GM19438 (cell line): ENCODE results near the gene PLOD2.

Experiments
- ATAC-seq: cut with Tn5 transposase; IDR thresholded peaks from one replicate; pipeline ENCODE4 v1.9.1; 2021; ENCODE audit warnings: low read depth; ENCODE audit not compliant: unreplicated experiment

PLOD2 gene

DNA sequence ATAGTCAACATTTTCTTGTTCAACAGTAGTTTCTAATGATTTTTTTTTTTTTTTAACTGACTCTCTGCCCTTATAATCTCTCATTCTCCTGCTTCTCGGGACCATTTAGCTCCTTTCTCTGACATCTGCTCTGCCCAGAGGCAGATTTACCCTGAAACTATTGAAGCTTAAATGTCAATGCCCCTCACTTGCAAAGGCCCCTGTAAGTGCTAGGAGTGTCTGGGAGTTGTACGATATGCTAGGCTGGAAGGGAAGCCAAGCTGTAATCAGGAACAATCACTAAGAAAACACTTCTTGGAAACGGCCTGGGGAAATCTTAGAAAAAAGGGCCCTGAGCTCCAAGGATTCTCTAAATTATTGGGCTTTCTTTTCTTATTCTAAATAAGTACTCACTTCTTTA lies 5.8 kb upstream of the PLOD2 start:
- ATAC-seq, result no peak

DNA sequence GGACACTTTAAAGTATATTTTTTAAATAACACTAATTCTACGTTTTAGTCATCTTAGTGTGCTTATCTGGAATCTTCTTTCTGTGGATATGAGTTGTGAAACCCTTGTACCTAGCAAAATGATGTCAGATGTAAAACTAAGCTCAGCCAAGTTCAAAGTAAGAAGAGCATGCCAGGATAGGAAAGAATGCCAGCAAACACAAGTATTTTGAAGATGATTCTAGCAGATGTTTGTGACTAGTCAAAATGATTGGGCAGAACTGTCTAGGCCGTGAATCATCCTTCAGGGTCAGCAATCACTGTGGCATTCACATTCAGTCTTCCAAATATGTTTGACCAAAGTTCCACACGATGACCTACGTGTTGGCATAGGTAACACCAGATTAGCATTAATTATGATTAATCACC lies 5.4 kb upstream of the PLOD2 start:
- ATAC-seq, result no peak

DNA sequence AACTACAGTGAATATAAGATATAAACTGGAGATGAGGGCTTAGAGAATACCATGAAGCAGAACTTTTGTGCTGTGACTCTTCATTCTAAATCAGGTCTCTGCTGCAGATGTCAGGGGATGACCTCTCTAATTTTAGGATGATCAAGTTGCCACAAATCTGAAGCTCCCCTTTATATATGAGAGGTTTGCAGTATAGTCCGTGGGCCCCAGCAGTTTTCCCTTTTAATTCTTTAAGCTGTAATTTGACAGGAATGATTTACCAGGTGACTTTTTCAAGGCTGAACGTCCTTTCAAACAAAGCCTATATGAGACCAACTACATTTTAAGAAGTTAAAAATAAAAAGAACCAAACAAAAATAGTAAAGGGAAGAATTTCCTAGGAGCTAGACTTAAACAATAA lies 4.9 kb upstream of the PLOD2 start:
- no peak for ATAC-seq

DNA sequence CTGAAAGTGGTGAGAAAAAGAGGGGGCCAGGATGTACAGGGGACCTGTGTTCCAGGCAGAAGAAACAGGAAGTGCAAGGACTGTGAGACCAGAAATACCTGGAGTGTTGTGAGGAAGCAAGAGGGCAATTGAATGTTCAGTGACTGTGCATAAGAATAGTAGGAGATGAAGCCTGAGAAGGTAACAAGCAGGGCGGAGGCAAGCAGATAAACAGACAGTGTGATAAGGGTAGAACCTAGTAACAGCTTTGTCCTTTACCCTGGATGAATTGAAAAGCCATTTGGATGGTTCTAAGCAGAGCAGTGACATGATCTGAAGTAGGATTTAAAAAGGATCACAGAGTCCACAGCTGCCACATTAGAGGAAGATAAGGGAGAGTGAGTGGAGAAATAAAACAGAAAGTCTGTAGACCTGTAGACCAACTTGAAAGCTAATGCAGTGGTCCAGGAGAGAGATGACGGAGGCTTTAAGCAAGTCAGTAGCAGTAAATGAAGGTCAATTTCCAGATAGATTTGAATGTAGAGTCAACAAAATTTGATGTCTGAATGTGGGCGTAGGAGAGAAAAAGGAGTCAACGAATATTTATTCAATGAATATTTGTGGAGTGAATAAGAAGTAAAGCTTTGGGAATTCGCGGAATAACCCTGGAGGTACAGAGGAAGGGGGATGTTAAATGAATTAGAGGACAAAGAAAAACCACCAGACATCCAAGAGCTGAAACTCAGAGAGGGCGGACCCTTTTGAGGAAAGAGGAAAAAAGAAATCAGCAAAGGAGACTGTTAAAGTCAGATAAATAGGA lies 4.2 kb upstream of the PLOD2 start:
- ATAC-seq, result no peak

DNA sequence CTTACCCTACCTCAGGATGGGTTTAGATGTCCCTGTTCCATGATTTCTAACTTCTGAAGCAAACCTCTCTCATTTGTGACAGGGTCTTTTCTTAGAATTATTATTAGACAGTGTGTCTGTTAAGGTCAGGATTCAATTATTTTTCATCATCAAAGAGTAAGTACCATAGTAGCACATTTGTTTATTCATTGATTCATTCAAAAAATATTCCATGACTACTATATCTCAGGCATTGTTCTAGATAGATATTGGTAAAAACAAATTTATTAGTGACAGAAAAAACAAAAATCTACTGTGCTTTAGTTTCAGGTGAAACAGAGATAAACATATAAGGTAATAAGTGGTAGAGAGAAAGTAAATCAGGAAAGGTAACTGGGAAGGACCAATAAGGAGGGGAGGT lies 3.5 kb upstream of the PLOD2 start:
- no peak for ATAC-seq

DNA sequence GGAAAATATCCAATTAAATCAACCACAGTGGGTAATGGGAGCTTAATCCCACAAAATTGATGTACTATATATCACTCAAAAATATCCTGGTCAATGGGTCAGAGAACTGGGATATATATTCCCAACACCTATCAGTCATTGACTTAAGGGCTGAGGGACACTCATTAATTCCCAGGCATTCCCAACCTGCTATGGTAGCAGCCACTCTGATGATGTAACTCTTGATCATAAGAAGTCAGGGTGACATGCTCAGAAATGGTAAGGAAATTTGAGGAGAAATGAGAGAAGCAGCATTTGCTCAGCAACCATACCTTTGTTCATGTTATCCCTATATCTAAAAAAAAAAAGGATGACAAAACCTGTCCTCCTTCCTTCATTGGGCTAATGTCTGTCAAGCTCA lies 3.1 kb upstream of the PLOD2 start:
- no peak for ATAC-seq

DNA sequence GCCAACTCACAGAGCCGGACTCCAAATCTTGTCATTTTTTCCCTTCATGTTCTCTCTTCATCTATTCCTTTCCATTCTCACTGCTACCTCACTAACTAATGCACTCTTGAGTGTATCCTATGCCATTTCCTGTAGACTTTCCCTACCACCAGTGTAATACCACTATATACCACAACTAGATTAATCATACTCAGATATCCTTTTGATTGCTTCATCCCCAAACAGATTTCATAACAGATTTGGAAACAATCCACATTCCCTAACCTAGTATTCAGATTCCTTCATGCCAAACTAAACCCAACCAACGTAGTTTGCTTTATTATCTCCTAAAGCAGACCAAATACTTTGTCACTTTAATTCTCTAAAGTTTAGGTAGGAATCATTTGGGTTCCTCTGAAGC lies 2.6 kb upstream of the PLOD2 start:
- no peak for ATAC-seq

DNA sequence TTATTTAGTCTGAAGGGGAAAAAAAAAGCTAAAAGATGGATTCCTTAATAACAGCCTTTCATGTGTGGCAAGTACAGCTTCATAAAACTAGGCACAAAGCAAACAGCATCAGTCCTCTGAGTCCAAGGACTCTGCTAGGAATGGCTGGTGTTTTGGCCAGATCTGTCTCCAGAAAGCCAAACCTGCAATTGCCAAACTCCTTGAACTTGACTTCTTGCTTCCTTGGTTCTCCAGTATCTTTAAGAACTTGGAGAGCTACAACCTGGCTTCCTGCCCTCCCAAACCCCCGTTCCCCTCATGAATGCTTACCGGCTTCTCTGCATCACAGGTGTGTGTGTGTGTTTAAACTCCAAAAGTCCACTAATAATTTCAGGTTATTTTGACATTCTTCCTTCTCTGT lies 1.6 kb upstream of the PLOD2 start:
- no peak for ATAC-seq

DNA sequence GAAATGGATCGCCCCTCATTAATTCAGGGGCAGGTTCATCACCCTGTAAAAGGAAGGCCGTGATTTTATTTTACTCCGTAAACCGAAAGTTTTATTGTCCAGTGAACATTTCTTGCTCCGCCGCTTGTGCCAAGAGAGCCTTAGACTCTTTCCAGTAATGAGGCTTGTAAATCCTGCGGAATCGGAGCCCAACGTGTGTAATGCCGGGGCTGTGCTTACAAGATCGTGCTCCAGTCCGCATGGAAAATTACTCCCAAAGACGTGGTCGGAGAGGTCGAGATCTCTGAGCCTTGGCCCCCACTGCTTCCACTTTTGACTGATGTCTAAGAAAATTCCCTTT lies 649 bp upstream of the PLOD2 start:
- ATAC-seq, result no peak

DNA sequence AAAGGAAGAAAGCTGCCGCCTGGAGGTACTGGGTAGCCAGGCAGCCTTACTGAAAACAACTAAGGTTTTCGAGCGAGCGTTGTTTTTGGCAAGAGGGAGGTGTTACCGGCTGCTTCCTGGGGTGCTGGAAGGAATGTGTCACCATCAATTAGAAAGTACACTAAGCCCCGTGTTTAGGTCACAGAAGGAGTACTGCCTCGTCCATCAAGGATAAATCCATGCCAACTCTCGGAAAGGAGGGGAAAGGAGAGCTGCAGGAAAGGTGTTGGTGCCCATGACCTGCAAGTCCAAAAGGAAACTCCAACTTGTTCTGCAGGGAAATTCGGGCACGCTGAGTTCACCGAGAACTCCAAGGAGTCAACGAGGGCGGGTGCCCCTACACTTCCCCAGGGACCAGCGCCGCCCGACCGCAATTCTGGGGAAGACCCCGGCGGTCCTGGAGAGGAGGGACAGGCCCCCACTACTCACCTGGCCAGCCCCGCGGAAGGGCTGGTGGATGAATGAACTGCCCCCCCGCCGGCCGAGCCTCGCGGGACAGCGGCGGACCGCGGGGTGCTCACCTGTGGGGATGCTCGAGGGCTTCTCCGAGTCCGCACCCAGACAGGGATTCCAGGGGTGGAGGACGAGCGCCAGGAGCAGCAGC lies 542 bp downstream of the PLOD2 start:
- peak; percentile 34 for ATAC-seq

DNA sequence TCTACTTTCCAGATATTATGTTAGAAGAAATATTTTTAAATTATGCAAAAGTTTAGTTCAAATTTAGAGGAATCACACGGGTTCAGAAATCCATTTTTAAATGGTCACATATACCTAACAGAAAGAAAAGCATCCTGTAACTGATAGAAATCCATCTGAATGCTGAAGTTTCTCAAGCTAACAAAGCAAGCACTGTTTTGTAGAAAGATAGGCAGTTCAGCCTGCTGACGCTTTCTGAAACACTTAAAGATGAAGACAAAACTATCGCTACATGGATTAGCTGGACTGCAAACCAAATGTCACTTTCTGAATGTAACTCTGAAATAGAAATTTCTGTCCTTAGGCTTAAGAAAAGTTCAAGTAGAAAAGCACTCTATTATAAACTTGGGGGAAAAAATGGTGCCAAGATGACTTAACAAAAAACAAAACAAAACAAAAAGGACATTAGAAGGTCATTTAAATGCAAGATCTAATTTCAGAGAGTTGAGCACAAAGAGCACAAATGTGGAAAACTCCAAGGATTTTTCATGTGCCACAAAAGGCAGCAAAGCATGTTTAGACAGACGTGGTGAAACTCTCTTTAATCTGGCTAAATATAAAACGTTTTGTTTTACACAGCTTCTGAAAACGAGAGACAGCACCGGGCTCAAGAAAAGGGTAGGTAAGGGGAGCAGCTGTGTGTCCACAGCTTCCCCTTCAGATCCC lies 1.2 kb downstream of the PLOD2 start:
- no peak for ATAC-seq

DNA sequence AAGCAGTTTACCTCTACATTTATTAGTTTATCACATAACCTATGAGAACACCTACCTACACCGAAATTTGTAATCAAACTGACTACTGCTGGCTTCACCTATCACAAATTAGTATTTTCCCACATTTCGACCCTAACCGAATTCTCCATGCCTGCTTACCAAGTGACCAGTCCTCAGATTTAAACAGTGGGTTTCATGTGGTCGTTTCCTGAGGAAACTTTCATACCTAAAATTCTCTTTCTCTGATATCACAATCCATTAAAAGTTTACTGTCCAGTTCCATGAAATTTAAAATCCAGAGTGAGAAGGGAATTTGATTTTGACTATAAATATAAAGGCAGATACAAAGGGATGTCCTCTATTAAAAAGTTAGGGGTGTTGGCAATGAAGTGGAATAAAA lies 1.9 kb downstream of the PLOD2 start:
- no peak for ATAC-seq

DNA sequence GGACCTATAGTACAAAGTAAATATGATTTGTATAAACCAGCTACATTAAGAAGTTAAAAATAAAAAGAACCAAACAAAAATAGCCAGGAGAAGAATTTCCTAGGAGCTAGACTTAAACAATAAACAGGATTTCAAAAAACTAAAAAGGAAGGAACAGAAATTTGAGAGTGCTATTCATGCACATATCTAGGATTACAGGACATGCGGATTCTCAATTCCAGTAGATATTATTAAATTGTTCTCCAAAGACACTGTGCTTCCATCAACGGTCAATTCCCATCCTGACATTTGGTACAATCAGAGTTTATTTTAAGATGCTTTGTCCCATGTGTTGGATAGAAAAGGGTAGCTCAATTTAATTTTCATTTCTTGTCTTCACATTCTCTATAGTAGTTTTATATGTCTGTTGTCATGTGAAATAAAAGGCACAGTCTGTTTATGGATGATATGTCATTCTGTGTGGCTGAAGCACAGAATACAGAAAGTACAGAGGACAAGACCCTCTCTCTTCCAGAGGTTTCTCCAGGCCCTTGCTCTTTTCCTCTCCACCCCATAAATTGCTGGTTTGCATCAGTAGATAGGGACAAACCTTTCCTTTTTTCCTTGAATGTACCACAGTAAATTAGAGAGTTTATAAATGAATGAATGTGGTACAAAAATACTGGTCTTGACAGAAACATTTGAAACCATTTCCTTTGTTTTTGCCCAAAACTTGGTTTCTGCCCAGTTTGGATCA lies 3.5 kb downstream of the PLOD2 start:
- ATAC-seq, result no peak

DNA sequence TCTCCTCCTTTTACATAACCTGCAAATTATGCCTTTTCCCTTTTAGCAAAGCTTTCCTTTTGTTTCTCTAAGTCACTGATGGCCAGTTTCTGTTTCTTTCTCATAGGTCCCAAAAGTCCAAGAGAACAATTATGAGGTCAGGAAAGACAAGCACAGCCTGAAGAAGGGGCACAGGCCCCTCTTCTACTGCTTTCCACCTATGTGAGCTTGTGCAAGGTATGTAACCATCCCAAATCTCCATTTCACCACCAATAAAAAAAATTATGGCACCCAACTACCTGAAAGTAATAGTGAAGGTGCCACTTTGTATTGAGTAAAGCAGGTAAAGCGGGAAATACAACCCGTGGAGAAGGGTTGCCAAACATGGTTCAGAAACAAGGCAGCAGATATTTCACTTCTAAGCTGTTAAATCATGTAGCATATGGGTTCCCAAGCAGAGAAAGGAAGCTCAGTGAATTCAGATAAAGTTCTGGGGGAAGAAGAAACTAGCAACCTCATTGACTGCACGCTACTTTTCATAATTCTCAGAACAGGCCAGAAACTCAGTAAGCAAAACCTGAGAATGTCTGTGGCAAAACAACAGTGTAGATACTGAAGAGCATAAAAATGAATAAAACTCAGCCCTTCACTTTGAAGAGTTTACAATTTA lies 4.2 kb downstream of the PLOD2 start:
- ATAC-seq, result no peak

DNA sequence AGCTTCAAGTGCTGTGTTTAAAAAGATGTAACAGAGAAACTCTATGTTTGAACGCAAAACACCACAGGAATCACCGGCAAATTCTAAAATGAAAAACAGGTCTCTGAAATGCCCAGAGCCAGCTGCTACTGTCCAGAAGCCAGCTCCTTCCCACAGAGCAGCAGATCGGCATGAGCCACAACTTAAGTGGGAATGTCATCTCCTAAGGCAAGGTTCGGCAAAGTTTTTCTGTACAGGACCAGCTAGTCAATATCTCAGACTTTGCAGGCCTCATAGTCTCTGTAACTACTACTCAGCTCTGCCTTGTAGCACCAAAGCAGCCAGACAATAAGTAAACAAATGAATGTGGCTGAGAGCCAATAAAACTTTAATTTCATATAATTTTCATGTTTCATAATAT lies 4.9 kb downstream of the PLOD2 start:
- ATAC-seq, result no peak

DNA sequence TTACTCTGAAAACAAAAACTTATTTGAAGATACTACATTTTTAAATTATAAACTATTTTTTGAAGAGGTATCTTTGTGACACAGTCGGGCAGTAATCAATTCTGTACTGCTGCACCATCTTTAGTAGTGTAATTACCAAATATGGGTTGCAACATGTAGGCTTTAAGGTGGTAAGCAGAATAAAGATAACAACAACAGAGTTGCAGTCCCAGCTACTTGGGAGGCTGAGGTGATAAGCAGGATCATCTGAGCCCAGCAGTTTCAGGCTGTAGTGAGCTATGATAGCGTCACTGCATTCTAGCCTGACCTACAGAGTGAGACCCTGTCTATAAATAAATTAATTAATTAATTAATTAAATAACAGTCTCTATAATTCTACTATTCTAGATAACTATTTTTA lies 6.0 kb downstream of the PLOD2 start:
- no peak for ATAC-seq

DNA sequence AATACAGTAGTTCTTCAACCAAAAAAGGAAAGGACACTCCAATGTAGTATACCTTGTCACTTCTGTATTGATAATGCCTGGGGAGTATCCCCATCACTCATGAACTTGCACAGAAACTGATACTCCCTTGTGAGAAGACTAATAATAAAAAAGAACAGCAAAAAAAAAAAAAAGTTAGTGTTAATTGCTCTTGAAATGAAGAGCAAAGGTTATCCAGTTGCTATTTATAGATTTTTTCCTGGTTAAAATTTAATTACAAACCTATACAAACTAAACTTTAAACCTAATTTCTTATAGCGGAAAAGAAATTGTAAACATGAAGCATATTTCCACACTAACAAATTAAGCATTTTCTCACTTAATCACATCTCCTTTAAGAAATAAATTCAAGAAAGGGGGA lies 6.7 kb downstream of the PLOD2 start:
- ATAC-seq, result no peak

DNA sequence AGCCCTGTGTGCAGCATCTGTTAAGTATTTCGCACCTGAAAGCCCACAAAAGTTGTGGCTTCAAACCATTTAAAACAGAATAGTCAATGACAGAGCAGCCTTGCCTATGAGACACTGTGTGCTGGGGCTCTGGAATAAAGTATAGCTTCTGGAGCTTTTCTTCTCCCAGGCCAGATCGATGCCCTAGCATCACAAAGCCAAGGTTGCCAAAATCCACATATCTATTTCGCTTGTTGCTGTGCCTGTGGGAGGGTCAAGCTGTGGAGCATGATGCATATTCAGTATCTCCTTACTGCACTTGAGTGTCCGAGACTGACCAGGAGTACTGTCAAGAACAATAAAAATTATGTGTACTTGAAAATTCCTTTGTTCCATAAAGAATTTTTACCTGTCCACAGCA lies 7.6 kb downstream of the PLOD2 start:
- ATAC-seq, result no peak

DNA sequence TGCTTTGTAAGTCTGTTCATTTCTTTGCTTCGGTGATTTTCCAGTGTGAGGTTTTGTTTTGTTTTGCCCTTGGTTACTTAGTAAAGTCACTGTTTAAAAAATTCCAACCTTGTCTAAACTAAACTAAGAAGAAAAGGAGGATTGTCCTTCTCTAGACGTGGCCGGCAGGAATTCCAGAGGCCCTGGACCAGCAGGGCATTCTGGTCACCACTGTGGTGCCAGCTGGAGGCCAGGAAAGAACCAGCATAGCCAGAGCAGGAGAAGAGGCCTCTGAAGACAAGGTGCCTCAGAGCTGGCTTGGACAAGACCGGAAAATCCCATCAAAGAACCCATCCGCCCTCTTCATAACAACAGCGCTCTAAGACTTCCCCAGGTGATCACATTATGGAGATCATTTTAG lies 8.2 kb downstream of the PLOD2 start:
- no peak for ATAC-seq

DNA sequence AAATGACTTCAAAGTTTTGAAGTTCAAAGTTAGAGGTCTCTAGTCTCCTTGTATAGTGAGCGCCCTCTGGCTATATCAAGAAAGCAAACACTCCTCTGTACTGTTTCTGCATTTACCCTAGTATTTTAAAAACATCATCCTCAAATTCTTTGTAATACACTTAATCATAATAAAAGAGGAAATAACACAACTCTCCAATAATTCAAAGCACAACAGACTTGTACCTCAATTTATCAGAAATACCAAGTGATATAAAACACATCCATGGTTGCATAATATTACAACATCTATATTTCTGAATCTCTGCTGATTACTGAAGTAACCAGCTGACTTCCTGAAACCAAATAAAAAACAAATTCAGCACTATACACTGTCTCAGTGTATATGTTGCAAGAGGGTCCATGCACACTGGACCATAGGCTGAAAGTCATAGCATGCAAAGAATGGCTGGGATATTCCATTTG lies 12.5 kb downstream of the PLOD2 start:
- ATAC-seq, result no peak

DNA sequence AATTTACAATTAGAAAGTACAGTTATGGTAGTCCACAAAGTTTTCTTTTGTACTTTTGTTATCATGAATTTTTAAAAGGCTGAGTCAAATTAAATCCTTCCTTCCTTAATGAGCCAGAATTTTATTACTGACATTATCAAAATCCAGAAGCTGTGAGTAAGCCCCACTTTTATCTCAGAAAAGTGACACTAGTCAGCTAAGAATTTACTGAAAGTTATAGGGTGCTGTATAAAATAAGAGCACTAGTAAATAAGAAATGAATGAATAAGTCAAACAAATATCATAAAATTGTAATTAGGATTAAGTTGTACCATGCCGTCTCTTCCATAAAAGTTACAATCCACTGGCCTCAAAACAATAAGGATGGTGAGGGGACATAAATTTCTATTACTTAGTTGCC lies 15.3 kb downstream of the PLOD2 start:
- no peak for ATAC-seq
